HUES64 (cell line): Measurements from ENCODE around the gene RELA.
"Not testable (repeated sequence)": the region's sequence is repeated elsewhere in the genome, so short reads cannot be mapped to it uniquely, and the experiment has no call there.

ENCODE experiments used
- H3K27ac ChIP-seq: 2 replicates; pipeline ENCODE4 v1.7.0; 2013; ENCODE audit warnings: low read depth, low read length, inconsistent platforms
- H3K27me3 ChIP-seq: 2 replicates; pipeline ENCODE4 v1.6.1; 2013; ENCODE audit warnings: mild to moderate bottlenecking, low read length; ENCODE audit not compliant: insufficient read depth
- H3K36me3 ChIP-seq: 2 replicates; pipeline ENCODE4 v1.6.1; 2013; ENCODE audit warnings: mild to moderate bottlenecking, low read length; ENCODE audit not compliant: insufficient read depth
- H3K4me1 ChIP-seq: 2 replicates; pipeline ENCODE4 v1.6.1; 2013; ENCODE audit warnings: mild to moderate bottlenecking, low read length, moderate library complexity; ENCODE audit not compliant: insufficient read depth
- H3K4me3 ChIP-seq: 2 replicates; pipeline ENCODE4 v1.5.1; 2013; ENCODE audit warnings: mild to moderate bottlenecking, low read length, moderate library complexity
- H3K9ac ChIP-seq: 2 replicates; pipeline ENCODE4 v1.6.1; 2013; ENCODE audit warnings: mild to moderate bottlenecking, low read depth, low read length
- H3K9me3 ChIP-seq: 2 replicates; pipeline ENCODE4 v1.6.1; 2013; ENCODE audit warnings: low read depth, low read length; ENCODE audit not compliant: insufficient read depth
- WGBS: fragments of 150-250, 120-280 bp; methylation state at CpG from one replicate; pipeline ENCODE4 v1.1.7; 2013; ENCODE audit warnings: missing lambda C conversion rate; 5-methylcytosine and 5-hydroxymethylcytosine counted together

RELA gene

DNA sequence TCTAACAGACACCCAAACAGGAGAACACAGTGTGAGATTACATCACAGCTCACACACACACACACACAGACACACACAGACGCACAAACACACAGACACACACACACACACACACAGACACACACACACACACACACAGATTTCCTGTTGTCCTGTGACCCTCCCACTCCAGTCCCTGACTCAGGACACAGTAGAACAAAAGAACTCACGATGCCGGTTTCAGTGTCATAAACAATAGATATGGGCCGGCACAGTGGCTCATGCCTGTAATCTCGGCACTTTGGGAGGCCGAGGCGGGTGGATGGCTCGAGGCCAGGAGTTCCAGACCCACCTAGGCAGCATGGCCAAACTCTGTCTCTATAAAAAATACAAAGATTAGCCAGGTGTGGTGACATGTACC is 35.5 kb upstream of the RELA start:
- WGBS, result 90% methylated on average over 8 of the region's 8 CpGs
- Histone ChIP-seq H3K27ac (no peak overlapping the region), H3K9me3 (peaks cover 9% of the 10 kb centered on the region; the same call in 1 of the 2 replicates), H3K4me1 (no peaks in the 10 kb centered on the region), H3K4me3 (no peak overlapping the region), H3K27me3 (peaks cover 5% of the 10 kb centered on the region; the same call in 1 of the 2 replicates), H3K36me3 (no peaks in the 10 kb centered on the region), H3K9ac (no peak overlapping the region)

DNA sequence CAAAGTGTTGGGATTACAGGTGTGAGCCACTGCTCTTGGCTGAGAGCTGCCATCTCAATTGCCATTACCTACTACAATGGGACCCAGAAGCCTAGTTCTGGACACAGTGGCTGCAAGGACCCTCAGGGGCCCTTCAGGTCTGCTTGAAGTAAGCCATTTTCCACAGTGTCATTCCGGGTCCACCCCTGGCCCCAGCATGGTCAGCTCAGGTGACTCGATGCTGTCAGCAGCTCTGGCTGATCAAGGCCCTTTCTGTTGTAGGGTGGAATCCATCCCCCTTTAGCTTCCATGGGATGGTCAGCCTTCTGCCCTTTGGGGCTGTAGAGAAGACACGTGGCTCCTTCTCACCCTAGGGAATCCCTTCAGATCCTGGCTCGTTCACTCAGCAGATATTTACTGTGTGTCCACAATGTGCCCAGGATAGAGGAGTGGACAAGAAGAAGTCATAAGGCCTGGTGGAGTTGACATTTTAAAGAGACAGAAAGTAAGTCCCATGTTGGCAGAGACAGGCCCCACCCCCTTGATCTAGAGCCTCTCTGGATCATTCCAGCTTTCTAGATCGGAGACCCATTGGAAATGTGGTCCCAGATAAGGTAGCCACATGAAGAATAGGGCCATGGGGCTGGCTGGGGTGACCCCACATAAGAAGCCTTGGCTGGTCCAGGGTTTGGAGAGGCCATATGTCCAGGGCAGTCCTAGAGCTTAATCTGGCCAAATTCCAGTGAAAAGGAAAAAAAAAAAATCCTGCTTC is 34.3 kb upstream of the RELA start:
- Histone ChIP-seq H3K4me3 (no peak overlapping the region), H3K36me3 (no peaks in the 10 kb centered on the region), H3K27me3 (no peaks in the 10 kb centered on the region), H3K9ac (no peak overlapping the region), H3K4me1 (no peaks in the 10 kb centered on the region), H3K9me3 (peaks cover 9% of the 10 kb centered on the region; the same call in 1 of the 2 replicates), H3K27ac (no peak overlapping the region)
- 89% methylated on average over 5 of the region's 5 CpGs for WGBS

DNA sequence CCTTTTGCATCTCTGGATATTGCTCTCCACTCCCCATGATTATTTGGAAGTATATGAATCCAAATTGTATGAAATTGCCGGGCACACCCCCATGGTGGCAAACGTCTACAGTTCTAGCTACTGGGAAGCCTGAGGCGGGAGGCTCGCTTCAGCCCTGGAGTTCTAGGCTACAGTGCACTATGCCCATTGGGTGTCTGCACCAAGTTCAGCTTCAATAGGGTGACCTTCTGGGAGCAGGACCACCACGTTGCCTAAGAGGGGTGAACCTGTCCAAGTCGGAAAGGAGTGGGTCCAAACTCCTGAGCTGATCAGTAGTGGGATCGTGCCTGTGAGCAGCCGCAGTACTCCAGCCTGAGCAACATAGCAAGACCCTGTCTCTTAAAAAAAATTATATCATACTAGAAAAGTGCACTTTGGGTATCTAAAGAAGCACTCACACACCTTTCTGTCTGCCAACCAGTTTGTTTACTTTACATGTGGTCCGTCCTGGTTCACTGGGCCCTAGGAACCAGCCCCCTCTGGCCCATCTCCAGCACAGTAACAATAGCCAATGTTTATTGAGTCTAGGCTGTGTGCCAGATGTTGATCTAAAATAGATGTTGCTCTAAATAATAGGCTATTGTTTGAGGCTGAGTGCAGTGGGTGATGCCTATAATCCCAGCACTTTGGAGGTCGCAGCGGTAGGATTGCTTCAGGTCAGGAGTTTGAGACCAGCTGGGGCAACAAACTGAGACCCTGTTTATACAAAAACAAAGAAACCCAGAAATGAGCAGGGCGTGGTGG is 32.9 kb upstream of the RELA start:
- Histone ChIP-seq H3K27me3 (no peaks in the 10 kb centered on the region), H3K9me3 (peaks cover 5% of the 10 kb centered on the region; the same call in 1 of the 2 replicates), H3K4me3 (no peak overlapping the region), H3K27ac (no peak overlapping the region), H3K36me3 (no peaks in the 10 kb centered on the region), H3K9ac (no peak overlapping the region), H3K4me1 (no peaks in the 10 kb centered on the region)
- 89% methylated on average over 12 of the region's 12 CpGs for WGBS

DNA sequence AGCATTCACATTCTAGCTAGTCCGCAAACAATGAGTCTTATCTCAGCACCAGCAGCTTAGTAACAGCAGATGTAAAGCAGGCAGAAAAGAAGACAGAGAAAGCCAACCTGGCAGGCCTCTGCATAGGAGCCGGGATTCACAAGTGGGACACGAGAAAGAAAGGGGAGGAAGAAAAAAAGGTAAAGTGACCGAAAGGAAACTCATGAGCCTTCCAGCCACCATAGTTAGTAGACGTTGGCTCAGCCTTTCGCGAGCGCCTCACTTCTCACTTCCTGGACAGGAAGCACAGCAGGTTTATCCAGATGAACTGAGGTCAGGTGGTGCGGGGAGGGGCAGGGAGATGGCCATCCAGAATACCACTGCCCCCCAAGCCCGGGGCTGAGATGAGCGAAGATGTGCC is 29.7 kb upstream of the RELA start:
- H3K27me3 ChIP-seq, result no peaks in the 10 kb centered on the region
- no peaks in the 10 kb centered on the region for H3K4me1 ChIP-seq
- H3K9me3 ChIP-seq, result no peaks in the 10 kb centered on the region
- no peaks in the 10 kb centered on the region for H3K36me3 ChIP-seq
- H3K4me3 ChIP-seq, result no peak overlapping the region
- H3K27ac ChIP-seq, result no peak overlapping the region
- no peak overlapping the region for H3K9ac ChIP-seq
- 89% methylated on average over 11 of the region's 11 CpGs for WGBS

DNA sequence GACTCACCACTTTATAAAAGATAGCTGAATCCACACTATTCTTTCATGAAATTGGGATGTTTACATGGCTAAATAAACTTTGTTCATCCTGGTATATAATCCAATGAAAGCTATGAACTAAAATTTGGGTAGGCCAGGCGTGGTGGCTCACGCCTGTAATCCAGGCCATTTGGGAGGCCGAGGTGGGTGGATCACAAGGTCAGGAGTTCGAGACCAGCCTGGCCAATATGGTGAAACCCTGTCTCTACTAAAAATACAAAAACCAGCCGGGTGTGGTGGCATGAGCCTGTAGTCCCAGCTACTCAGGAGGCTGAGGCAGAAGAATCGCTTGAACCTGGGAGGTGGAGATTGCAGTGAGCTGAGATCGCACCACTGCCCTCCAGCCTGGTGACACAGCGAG is 29.1 kb upstream of the RELA start:
- not testable (repeated sequence) for H3K9me3 ChIP-seq, H3K4me3 ChIP-seq, H3K9ac ChIP-seq, H3K27me3 ChIP-seq, H3K36me3 ChIP-seq, H3K27ac ChIP-seq, H3K4me1 ChIP-seq
- 96% methylated on average over 7 of the region's 8 CpGs for WGBS

DNA sequence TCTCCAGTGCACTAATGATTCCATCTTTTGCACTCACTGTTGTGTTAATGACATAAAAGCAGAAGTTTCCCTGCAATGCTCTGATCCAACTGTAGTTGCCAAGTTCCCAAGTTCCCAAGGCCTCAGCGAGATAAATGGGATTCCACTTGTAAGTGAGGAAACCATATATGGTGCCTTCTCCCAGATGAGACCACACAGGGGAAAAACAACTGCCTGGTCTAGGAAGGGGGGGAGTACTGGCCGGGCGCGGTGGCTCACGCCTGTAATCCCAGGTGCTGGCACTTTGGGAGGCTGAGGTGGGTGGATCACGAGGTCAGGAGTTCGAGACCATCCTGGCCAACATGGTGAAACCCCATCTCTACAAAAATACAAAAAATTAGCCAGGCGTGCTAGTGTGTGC is 23.3 kb upstream of the RELA start:
- H3K4me3 ChIP-seq, result no peak overlapping the region
- no peaks in the 10 kb centered on the region for H3K4me1 ChIP-seq
- no peaks in the 10 kb centered on the region for H3K27me3 ChIP-seq
- no peaks in the 10 kb centered on the region for H3K36me3 ChIP-seq
- no peak overlapping the region for H3K27ac ChIP-seq
- 82% methylated on average over 8 of the region's 8 CpGs for WGBS
- no peaks in the 10 kb centered on the region for H3K9me3 ChIP-seq
- H3K9ac ChIP-seq, result no peak overlapping the region

DNA sequence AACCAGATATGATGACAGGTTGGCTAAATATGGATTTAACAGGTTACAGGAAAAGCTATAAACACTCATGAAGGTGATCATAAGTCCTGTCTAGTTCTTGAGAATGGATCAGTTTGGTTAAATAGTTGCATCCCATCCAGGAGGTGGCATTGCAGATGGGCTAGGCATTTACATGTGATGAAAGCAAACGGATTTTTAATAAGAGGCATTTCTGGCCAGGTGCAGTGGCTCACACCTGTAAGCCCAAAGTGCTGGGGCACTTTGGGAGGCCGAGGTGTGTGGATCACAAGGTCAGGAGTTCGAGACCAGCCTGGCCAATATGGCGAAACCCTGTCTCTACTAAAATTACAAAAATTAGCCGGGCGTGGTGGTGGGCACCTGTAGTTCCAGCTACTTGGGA is 20.8 kb upstream of the RELA start:
- H3K4me1 ChIP-seq, H3K27me3 ChIP-seq, H3K9me3 ChIP-seq, H3K27ac ChIP-seq, H3K4me3 ChIP-seq, H3K9ac ChIP-seq, H3K36me3 ChIP-seq: not testable (repeated sequence)
- WGBS, result 92% methylated on average over 6 of the region's 6 CpGs

DNA sequence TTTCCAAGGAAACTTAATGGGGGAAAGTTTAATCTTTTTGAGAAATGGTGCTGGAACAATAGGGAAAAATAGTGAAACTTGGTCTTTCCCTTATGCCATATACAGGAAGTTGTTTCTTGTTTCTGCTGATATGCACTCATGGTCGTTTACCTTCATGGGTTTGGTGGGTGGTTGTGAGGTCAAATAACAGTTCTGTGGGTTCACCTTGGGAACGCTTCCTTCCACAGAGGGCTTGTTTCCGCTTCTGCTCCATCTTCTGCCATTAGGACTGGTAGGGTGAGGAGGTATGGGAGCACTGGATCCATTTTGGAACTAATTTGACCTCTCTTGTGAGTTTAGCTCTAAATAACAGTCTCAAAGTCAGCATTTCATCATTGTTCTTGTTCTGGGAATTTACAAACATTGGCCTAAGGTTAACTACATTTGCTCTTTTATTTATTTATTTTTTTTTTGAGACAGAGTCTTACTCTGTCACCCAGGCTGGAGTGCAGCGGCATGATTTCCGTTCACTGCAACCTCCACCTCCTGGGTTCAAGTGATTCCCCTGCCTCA is 17.6 kb upstream of the RELA start:
- H3K27ac ChIP-seq, result no peak overlapping the region
- H3K27me3 ChIP-seq, result no peaks in the 10 kb centered on the region
- H3K9ac ChIP-seq, result no peak overlapping the region
- H3K4me1 ChIP-seq, result no peaks in the 10 kb centered on the region
- WGBS, result 85% methylated on average over 5 of the region's 5 CpGs
- no peaks in the 10 kb centered on the region for H3K9me3 ChIP-seq
- H3K4me3 ChIP-seq, result no peak overlapping the region
- H3K36me3 ChIP-seq, result no peaks in the 10 kb centered on the region

DNA sequence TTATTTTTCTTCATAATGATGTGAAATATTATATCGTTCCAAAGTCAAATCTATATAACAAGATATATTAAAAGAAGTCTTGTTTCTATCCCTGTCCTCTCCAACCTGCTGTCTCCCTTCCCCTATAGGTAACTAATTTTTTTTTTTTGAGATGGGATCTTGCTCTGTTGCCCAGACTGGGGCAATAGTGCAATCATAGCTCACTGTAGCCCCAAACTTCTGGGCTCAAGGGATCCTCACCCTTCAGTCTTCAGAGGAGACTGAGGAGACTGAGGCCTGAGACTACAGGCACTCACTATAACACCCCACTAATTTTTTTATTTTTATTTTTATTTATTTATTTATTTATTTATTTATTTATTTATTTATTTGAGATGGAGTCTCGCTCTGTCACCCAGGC is 10.3 kb upstream of the RELA start:
- no peak overlapping the region for H3K27ac ChIP-seq
- no CpG with 5 or more reads among the region's 2 CpGs for WGBS
- no peaks in the 10 kb centered on the region for H3K9me3 ChIP-seq
- H3K27me3 ChIP-seq, result no peaks in the 10 kb centered on the region
- no peak overlapping the region for H3K9ac ChIP-seq
- H3K4me3 ChIP-seq, result no peak overlapping the region
- no peaks in the 10 kb centered on the region for H3K36me3 ChIP-seq
- no peaks in the 10 kb centered on the region for H3K4me1 ChIP-seq

DNA sequence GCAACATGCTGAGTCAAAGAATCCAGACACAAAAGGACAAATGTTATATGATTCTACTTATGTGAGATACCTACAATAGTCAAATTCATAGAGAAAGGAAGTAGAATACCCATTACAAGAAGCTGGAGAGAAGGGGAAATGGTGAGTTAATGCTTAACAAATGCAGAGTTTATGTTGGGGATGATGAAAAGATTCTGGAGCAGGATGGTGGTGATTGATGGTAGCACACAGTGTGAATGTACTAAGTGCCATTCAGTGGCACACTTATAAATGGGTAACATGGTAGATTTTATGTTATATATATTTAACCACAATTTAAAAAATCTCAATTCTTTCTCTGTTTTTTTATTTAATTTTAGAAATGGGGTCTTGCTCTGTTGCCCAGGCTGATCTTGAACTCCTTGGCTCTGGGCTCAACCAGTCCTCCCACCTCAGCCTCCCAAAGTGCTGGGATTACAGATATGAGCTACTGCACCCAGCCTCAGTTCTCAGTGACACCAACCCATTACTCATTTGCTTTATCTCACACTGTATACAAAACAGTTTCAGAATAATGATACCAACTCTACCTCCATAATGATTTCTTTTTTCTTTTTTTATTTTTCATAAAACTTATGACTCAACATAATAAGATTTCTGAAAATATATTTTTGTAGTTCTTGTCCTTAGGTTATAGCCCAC is 9.6 kb upstream of the RELA start:
- no peaks in the 10 kb centered on the region for H3K36me3 ChIP-seq
- H3K9ac ChIP-seq, result no peak overlapping the region

DNA sequence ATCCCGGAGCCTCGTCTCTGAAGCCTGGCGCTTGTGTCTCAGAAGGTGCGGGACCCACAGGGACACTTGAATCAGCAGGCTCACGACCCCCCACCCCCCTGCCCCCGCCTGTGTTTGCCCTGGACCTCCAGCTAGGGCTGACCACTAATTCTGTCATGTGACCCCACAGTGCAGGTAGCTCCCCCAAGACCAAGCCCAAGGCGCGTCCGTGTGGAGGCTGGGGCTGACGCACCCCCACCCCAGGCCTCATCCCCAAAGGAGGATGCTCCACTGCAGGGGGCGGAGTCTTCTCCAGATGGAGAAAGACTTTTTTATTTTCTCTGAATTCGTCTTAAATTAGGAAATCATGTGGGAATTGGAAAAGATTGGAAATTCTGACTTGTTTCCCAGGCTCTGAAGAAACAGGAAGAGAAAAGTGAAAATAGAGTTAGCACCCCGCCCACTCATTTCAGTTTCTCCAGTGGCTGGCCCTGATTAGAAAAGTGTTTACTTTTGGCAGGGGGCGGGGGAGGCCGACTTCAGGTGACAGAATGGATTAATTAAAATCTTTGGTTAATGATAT is 1.0 kb upstream of the RELA start:
- peak overlapping the region; percentile 93 for H3K27ac ChIP-seq
- H3K4me1 ChIP-seq, result peaks cover 4% of the 10 kb centered on the region; the same call in 1 of the 2 replicates
- 10% methylated on average over 14 of the region's 15 CpGs for WGBS
- H3K36me3 ChIP-seq, result peaks cover 25% of the 10 kb centered on the region
- no peaks in the 10 kb centered on the region for H3K27me3 ChIP-seq
- H3K9me3 ChIP-seq, result no peaks in the 10 kb centered on the region
- peak overlapping the region; percentile 80 for H3K4me3 ChIP-seq
- H3K9ac ChIP-seq, result peak overlapping the region; percentile 77

More for the DNA sequence above, 9.6 kb upstream of the RELA start:
- Histone ChIP-seq H3K4me3 (no peak overlapping the region), H3K27me3 (no peaks in the 10 kb centered on the region), H3K27ac (no peak overlapping the region), H3K9me3 (no peaks in the 10 kb centered on the region), H3K4me1 (no peaks in the 10 kb centered on the region)
